ENCODE results near the gene KLHL29.
A peak's percentile ranks its signal among the peaks of the same experiment; 100 is the strongest.
"Not testable (repeated sequence)": the region's sequence is repeated elsewhere in the genome, so short reads cannot be mapped to it uniquely, and the experiment has no call there.

KLHL29 gene

GRCh38 chr2:23384551-23385343 lies at the start of gene KLHL29:
Gene KLHL29 (plus strand): TSS chr2:23385179. CDS start chr2:23562197, 177,018 bp downstream.
- DNase-seq, result peak; percentile 73 to 83

GRCh38 chr2:23335550-23335949 lies 49.4 kb upstream of the KLHL29 start:
- DNase-seq, result no peak

GRCh38 chr2:23342075-23342474 lies 42.9 kb upstream of the KLHL29 start:
- DNase-seq, result no peak

- no peak for DNase-seq
Observed at GRCh38 chr2:23346029-23346428, 39.0 kb upstream of the KLHL29 start.

GRCh38 chr2:23346781-23347180 lies 38.2 kb upstream of the KLHL29 start:
- DNase-seq, result no peak

GRCh38 chr2:23347471-23348092 lies 37.4 kb upstream of the KLHL29 start:
- no peak for DNase-seq

GRCh38 chr2:23348093-23348481 lies 36.9 kb upstream of the KLHL29 start:
- DNase-seq, result not testable (repeated sequence)

GRCh38 chr2:23349508-23349907 lies 35.5 kb upstream of the KLHL29 start:
- DNase-seq, result no peak

- DNase-seq, result no peak
Observed at GRCh38 chr2:23350041-23350791, 34.8 kb upstream of the KLHL29 start.

GRCh38 chr2:23350792-23351355 lies 34.1 kb upstream of the KLHL29 start:
- no peak for DNase-seq

GRCh38 chr2:23351388-23352141 lies 33.4 kb upstream of the KLHL29 start:
- DNase-seq, result peak; percentile 57 to 78

GRCh38 chr2:23354554-23354953 lies 30.4 kb upstream of the KLHL29 start:
- no peak for DNase-seq

GRCh38 chr2:23355001-23355400 lies 30.0 kb upstream of the KLHL29 start:
- DNase-seq, result no peak

- no peak for DNase-seq
Observed at GRCh38 chr2:23356711-23357110, 28.3 kb upstream of the KLHL29 start.

GRCh38 chr2:23359631-23360567 lies 25.1 kb upstream of the KLHL29 start:
- no peak for DNase-seq

- DNase-seq, result no peak
Observed at GRCh38 chr2:23360571-23361125, 24.3 kb upstream of the KLHL29 start.

GRCh38 chr2:23361152-23361551 lies 23.8 kb upstream of the KLHL29 start:
- no peak for DNase-seq

- no peak for DNase-seq
Observed at GRCh38 chr2:23363268-23363667, 21.7 kb upstream of the KLHL29 start.

GRCh38 chr2:23363831-23364230 lies 21.1 kb upstream of the KLHL29 start:
- no peak for DNase-seq

GRCh38 chr2:23366720-23367119 lies 18.3 kb upstream of the KLHL29 start:
- no peak for DNase-seq

GRCh38 chr2:23367760-23368159 lies 17.2 kb upstream of the KLHL29 start:
- DNase-seq, result no peak

All from stimulated activated CD4-positive, alpha-beta T cell treated with anti-CD3 and anti-CD28 coated beads, Interleukin-2, amount 100 ng/mL, for 24 hours (primary cell).